AG10803 (cell line): ENCODE data around the gene NXPH1.

Experiments used
- DNase-seq: peaks from one replicate; pipeline ENCODE4 v3.0.0; 2010; ENCODE audit warnings: low read depth
- H3K4me3 ChIP-seq: 2 replicates; pipeline ENCODE4 v1.5.1; 2011; ENCODE audit warnings: mild to moderate bottlenecking, low read length, control low read depth
- CTCF ChIP-seq: conservative IDR thresholded peaks from 2 replicates; pipeline ENCODE4 v1.5.1; 2011; ENCODE audit warnings: mild to moderate bottlenecking, low read length, control low read depth, inconsistent platforms

The NXPH1 gene

GRCh38 chr7:8491544-8492489, 58.4 kb downstream of the NXPH1 start:
- no peak for TF ChIP-seq CTCF
- H3K4me3 ChIP-seq, result no peak overlapping the region
- no peak for DNase-seq

- TF ChIP-seq CTCF, result no peak
- no peak for DNase-seq
- H3K4me3 ChIP-seq, result no peak overlapping the region
Measured at GRCh38 chr7:8499128-8499527, 65.7 kb downstream of the NXPH1 start.

- TF ChIP-seq CTCF, result no peak
- DNase-seq, result no peak
- no peak overlapping the region for H3K4me3 ChIP-seq
Measured at GRCh38 chr7:8500286-8500685, 66.9 kb downstream of the NXPH1 start.

GRCh38 chr7:8507566-8507965, 74.2 kb downstream of the NXPH1 start:
- no peak for DNase-seq
- TF ChIP-seq CTCF, result no peak
- H3K4me3 ChIP-seq, result no peak overlapping the region

- no peak for DNase-seq
- no peak for TF ChIP-seq CTCF
- no peak overlapping the region for H3K4me3 ChIP-seq
Measured at GRCh38 chr7:8509621-8510020, 76.2 kb downstream of the NXPH1 start.

GRCh38 chr7:8511855-8512254, 78.4 kb downstream of the NXPH1 start:
- TF ChIP-seq CTCF, result no peak
- H3K4me3 ChIP-seq, result no peak overlapping the region
- DNase-seq, result no peak
